ENCODE measurements around the gene BAZ1A.
"Not testable (repeated sequence)": the region's sequence is repeated elsewhere in the genome, so short reads cannot be mapped to it uniquely, and the experiment has no call there.

The BAZ1A gene

GRCh38 chr14:34857689-34858449 is 17.3 kb downstream of the BAZ1A start:
- no peak for DNase-seq

GRCh38 chr14:34853041-34853440 is 22.1 kb downstream of the BAZ1A start:
- DNase-seq: no peak

- DNase-seq: no peak
Measured at GRCh38 chr14:34851395-34851794, 23.8 kb downstream of the BAZ1A start.

DNA sequence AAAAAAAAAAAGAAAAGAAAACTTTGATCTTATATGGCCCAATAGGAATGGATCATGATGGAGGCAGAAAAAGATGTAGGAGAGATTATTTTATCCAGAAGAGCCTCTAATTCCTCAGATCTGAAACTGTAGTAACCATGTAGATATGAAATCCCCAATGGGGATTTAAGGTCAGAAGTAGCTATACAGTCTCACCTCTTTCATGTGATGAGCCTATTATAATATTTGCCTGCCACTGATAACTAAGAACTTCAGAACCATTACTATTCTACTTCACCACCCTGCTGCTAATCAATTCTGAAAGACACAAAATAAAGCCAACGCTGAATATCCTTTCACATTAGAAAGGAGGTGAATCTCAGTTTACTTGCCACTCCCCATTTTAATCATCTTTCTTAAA is 29.3 kb downstream of the BAZ1A start:
- no peak for DNase-seq

- DNase-seq: no peak
Measured at GRCh38 chr14:34843011-34843554, 32.1 kb downstream of the BAZ1A start.

DNA sequence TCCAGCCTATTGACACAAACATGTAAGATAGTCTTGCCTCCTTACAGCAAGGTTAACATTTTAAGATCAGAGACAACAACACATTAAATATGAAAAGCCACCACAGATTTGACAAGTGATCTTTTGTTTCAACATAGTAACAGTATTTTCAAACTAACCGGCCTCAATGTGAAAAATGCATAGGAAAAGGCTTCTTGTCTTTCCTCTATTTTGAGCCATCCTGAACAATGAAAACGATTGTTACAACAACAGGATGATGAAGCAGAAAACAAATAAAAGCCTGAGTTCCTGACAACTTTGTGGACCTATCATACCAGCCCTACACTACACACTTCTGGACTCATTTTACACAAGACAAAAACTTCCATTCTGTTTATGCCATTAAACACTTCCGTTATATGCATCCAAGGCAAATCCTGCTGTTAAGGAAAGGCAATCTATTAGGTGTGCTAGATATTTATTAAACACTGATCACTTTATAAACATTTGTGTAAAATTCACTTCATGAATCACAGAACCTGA is 37.3 kb downstream of the BAZ1A start:
- DNase-seq: no peak

DNA sequence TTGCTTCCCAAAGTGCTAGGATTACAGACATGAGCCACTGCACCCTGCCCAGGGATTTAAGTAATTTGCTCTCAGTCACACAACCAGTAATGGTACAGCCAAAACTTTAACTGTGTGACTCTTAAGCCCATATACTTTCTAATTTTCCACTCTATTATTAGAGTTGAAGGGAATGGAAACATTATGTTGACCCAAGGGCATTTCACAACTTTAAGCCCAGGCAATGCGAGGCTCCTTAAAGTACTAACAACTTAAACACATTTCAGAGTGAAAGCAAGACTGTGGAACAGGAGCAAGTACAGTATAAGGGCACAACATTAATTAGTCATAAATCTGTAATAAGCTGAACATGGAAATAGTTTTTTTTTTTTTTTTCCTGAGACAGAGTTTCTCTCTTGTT is 39.8 kb downstream of the BAZ1A start:
- no peak for DNase-seq

- no peak for DNase-seq
Measured at GRCh38 chr14:34833549-34834523, 41.3 kb downstream of the BAZ1A start.

- no peak for DNase-seq
Measured at GRCh38 chr14:34826661-34827060, 48.5 kb downstream of the BAZ1A start.

DNA sequence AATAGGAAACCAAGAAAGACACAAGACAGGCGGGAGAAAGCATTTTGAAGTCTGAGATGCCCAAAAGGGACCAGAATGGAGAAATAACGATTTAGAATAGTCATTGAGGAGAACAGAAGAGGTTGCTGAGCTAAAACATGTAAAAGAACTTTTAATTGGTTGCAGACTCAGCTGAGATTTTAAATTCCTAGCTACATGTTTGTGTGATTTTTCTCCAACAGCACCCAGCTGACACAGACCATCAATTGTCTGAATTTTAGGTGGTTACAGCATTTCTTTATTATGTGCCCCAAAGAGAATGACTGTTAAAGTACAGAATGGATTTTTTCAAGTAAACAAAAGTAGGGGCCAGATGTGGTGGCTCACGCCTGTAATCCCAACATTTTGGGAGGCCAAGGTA is 50.3 kb downstream of the BAZ1A start:
- no peak for DNase-seq

GRCh38 chr14:34824256-34824655 is 50.9 kb downstream of the BAZ1A start:
- no peak for DNase-seq

DNA sequence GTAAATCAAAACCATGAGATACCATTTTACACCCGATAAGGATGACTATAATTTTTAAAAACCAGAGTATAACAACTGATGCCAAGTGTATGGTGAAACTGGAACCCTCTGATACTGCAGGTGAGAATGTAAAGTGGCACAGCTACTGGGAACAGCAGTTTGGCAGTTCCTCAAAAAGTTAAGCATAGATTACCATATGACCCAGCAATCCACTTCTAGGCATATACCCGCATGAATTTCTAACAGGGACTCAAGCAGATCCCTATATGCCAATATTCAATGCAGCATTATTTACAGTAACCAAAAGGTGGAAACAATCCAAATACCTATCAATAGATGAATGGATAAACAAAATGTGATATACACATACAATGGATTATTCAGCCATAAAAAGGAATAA is 57.4 kb downstream of the BAZ1A start:
- no peak for DNase-seq

DNA sequence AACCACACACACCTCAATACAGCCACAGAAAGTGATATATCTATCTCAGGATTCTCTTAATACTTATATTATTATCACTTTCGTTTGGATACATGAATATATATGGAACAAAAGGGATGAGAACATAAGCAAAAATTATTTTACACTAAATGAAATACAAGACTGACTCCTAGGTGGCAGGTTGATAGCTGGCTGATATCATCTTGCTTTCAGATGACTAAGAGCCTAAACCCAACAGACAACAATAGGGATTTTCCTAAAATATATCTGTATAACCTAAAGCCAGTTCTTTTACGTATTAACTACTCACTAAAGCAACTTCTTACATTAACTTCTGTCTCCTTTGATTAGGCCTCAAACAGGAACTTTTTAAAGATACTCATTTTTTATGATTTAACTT is 65.1 kb downstream of the BAZ1A start:
- DNase-seq: no peak

DNA sequence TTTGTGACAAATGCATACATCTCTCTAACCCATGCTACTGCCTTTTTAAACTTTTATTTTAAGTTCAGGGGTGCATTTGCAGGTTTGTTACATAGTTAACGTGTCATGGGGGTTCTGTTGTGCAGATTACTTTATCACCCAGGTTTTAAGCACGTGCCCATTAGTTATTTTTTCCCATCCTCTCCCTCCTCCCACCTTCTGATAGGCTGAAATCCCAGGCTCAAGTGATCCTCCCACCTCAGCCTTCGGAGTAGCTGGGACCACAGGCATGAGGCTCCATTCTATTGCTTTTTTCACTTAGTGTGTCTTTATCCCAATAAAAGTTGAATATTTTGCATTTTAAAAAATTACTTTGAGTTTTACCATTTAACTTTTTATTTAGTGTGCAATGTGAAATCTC is 68.9 kb downstream of the BAZ1A start:
- DNase-seq: no peak

GRCh38 chr14:34804933-34805332 is 70.2 kb downstream of the BAZ1A start:
- DNase-seq: no peak

DNA sequence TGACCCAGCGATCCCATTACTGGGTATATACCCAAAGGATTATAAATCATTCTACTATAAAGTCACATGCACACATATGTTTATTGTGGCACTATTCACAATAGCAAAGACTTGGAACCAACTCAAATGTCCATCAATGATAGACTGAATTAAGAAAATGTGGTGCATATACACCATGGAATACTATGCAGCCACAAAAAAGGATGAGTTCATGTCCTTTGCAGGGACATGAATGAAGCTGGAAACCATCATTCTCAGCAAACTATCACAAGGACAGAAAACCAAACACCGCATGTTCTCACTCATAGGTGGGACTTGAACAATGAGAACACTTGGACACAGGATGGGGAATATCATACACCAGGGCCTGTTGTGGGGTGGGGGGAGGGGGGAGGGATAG is 76.3 kb downstream of the BAZ1A start:
- DNase-seq: not testable (repeated sequence)

- DNase-seq: no peak
Measured at GRCh38 chr14:34797747-34798583, 77.2 kb downstream of the BAZ1A start.

GRCh38 chr14:34796902-34797301 is 78.3 kb downstream of the BAZ1A start:
- DNase-seq: no peak

DNA sequence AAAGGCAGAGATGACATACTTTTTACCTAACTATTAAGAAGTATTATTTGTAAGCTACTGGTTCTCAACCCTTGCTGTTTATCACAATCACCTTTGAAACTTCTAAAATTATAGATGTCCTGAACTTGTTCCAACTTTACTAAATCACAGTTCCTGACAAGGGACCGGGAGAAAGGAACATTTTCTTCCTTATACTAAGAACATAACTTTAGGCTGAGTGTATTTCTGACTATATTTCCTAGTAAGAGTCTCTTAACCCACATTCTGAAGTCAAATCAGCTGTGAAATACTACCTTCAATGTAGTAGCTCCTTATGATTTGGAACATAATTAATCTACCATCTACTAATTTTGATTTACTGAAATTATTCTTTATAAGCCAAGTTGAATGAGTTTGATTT is 80.2 kb downstream of the BAZ1A start:
- DNase-seq: no peak

GRCh38 chr14:34794217-34794616 is 80.9 kb downstream of the BAZ1A start:
- no peak for DNase-seq

- no peak for DNase-seq
Measured at GRCh38 chr14:34792598-34792997, 82.6 kb downstream of the BAZ1A start.

DNA sequence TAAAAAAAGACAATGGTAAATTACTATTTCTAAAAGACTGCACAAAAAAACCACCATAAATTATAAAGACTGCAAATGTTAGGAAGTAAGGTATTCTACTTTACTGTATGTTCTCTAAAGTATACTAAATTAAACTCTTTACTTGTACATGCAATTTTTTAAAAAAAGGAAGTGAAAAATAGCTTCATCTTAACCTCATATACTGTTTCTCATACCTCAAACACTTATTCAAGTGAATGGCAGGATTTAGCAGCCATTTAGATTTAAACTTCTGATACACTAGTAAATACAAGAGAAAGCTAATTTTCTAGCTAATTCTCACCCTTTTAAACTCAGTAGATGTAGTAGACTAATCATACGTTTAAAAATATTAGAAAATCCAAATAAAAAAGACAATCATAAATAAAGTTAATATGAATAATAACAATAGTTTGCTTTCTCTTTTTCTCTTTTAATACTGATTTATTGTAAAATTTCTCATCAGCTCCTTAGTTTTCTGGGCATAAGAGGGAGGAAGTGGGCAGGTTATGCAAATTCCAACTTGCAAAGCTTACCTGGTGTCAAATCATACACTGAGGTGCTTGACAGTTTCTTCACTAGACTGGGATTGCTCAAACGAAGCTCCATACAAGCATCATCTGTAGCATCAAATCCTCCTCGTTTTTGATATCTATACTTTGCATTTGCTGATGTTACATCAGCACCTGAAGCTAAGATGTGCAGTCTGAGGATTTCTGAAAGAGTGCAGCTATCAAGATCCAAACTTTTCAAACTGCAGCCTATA is 89.7 kb downstream of the BAZ1A start:
- no peak for DNase-seq
